ENCODE measurements around the gene E2F7.

DNA sequence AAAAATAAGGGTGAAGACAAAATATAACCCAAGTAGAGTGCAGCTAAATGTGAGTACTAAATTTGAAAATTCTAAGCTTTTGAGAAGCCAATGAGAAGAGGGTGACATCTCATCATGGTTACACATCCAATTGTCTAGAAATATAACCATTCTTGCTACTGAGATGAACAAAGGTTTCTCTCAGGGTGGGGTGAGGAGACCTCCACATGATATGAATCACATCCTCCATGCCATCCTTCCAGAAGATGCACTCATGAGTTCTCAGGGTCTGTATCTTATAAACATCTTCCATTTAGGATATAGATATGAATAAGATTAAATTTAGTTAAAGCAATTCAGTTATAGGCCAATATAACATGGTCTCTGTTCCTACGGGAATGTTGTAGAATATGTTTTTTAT is 38.9 kb upstream of the E2F7 start:
- TF ChIP-seq EZH2phosphoT487 (IDR thresholded peaks at IDR 0.05), result no peak
- TF ChIP-seq EZH2 (IDR thresholded peaks at IDR 0.05), result no peak

Measured in neural progenitor cell (in vitro differentiated cells).